Hepatocyte (in vitro differentiated cells): ENCODE data around the gene COG6. TPM values are rescaled to one million over a fixed set of nuclear protein-coding genes. Genes with fewer than 3 reads are reported as not detected.

Experiments used
- DNase-seq: peaks from one replicate; pipeline ENCODE4 v3.0.0-alpha.2; 2016; ENCODE audit warnings: low spot score
- H2AFZ ChIP-seq: fragments of 200-600 bp; sonication (generic); 2 replicates; pipeline ENCODE4 v1.6.0; 2016; ENCODE audit warnings: antibody characterized with exemption, mild to moderate bottlenecking
- H3K27ac ChIP-seq: fragments of 200-600 bp; sonication (generic); 2 replicates; pipeline ENCODE4 v1.5.1; 2016; ENCODE audit warnings: mild to moderate bottlenecking
- H3K27me3 ChIP-seq: fragments of 200-600 bp; sonication (generic); 2 replicates; pipeline ENCODE4 v1.6.1; 2016
- H3K36me3 ChIP-seq: fragments of 200-600 bp; sonication (generic); replicated peaks from 2 replicates; pipeline ENCODE4 v1.5.1; 2016; ENCODE audit warnings: low read depth; ENCODE audit not compliant: insufficient read depth
- H3K4me1 ChIP-seq: fragments of 200-600 bp; sonication (generic); 2 replicates; pipeline ENCODE4 v1.5.1; 2016; ENCODE audit warnings: mild to moderate bottlenecking, moderate library complexity; ENCODE audit not compliant: insufficient read depth
- H3K4me2 ChIP-seq: fragments of 200-600 bp; sonication (generic); 2 replicates; pipeline ENCODE4 v1.6.0; 2016
- H3K4me3 ChIP-seq: fragments of 200-600 bp; sonication (generic); 2 replicates; pipeline ENCODE4 v1.5.1; 2016; ENCODE audit warnings: mild to moderate bottlenecking
- H3K79me2 ChIP-seq: fragments of 200-600 bp; sonication (generic); 2 replicates; pipeline ENCODE4 v1.6.0; 2017; ENCODE audit warnings: mild to moderate bottlenecking
- H3K9me2 ChIP-seq: fragments of 200-600 bp; sonication (generic); replicated peaks from 2 replicates; pipeline ENCODE4 v1.6.0; 2017; ENCODE audit warnings: mild to moderate bottlenecking; ENCODE audit not compliant: insufficient read depth
- H3K9me3 ChIP-seq: fragments of 200-600 bp; sonication (generic); 2 replicates; pipeline ENCODE4 v1.5.1; 2016; ENCODE audit warnings: low read depth, mild to moderate bottlenecking
- H4K20me1 ChIP-seq: fragments of 200-600 bp; sonication (generic); 2 replicates; pipeline ENCODE4 v1.6.0; 2016; ENCODE audit warnings: mild to moderate bottlenecking; ENCODE audit not compliant: insufficient read depth, poor library complexity, severe bottlenecking
- EZH2 ChIP-seq: fragments of 200-600 bp; sonication (generic); IDR thresholded peaks from 2 replicates; pipeline ENCODE4 v1.6.1; 2016; ENCODE audit warnings: antibody characterized with exemption, mild to moderate bottlenecking, borderline replicate concordance
- EZH2phosphoT487 ChIP-seq: fragments of 200-600 bp; sonication (generic); IDR thresholded peaks from one replicate; pipeline ENCODE4 v1.6.1; 2018; ENCODE audit warnings: antibody characterized with exemption, mild to moderate bottlenecking, low read depth, moderate library complexity; ENCODE audit not compliant: unreplicated experiment, severe bottlenecking
- WGBS: methylation state at CpG from one replicate; pipeline ENCODE4 v1.1.6; 2016; ENCODE audit warnings: low lambda C conversion rate; ENCODE audit errors: missing lambda C conversion rate; 5-methylcytosine and 5-hydroxymethylcytosine counted together
- polyA plus RNA-seq: library from polyadenylated mRNA; unstranded; fragments of >200 nt; fragmentation: Nextera tagmentation; extraction: Ambion mirVana; gene quantifications from 2 replicates; pipeline ENCODE4 v1.2.1, GENCODE V29; 2016
- total RNA-seq: library from RNA; depleted of rRNA; stranded (reverse); fragments of >200 nt; gene quantifications from 2 replicates; pipeline ENCODE4 v1.2.3, GENCODE V29; 2014
- TF ChIP-seq, protein P1 (sequence below): fragments of 200-600 bp; sonication (generic); IDR thresholded peaks from 2 replicates; pipeline ENCODE4 v1.5.1; 2016; ENCODE audit warnings: antibody characterized with exemption, mild to moderate bottlenecking; ENCODE audit not compliant: poor library complexity

The COG6 gene
- total RNA-seq (37.0 and 37.3 TPM in 2 replicates), polyA plus RNA-seq (18.3 and 25.3 TPM in 2 replicates)

DNA sequence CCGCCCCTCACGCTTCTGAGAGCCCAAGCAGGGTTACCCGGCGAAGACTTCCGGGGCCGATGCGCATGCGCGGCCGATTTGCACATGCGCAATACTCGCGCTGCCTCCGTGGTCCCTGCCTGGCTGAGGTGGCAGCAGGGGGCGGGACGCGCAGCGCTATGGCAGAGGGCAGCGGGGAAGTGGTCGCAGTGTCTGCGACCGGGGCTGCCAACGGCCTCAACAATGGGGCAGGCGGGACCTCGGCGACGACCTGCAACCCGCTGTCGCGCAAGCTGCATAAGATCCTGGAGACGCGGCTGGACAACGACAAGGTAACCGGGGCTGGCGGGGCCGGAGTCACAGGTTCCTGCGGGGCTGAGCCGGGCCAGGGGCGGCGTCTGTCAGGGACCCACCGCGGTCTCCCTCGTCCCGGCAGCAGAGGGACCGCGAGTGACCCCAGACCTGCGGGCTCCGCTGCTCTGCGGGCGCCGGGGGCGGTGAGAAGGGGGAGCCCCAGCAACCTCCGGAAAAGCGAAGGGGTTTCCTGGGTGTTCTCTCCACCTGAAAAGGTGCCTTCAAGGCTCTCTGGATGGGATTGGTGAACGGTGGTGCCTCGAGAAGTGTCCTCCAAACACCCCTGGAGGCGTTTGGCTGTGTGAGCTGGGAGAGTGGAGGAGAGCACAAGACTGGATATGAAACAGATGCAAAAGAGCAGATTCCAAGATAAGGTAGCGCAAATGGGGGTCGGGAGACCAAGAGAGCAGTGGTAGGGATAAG, at the start of gene COG6:
Gene COG6, plus strand, starts transcription at position 94 of the 756 bp plus-strand sequence. Its CDS starts 65 bp downstream, at position 159.
- TF ChIP-seq, protein P1, sequence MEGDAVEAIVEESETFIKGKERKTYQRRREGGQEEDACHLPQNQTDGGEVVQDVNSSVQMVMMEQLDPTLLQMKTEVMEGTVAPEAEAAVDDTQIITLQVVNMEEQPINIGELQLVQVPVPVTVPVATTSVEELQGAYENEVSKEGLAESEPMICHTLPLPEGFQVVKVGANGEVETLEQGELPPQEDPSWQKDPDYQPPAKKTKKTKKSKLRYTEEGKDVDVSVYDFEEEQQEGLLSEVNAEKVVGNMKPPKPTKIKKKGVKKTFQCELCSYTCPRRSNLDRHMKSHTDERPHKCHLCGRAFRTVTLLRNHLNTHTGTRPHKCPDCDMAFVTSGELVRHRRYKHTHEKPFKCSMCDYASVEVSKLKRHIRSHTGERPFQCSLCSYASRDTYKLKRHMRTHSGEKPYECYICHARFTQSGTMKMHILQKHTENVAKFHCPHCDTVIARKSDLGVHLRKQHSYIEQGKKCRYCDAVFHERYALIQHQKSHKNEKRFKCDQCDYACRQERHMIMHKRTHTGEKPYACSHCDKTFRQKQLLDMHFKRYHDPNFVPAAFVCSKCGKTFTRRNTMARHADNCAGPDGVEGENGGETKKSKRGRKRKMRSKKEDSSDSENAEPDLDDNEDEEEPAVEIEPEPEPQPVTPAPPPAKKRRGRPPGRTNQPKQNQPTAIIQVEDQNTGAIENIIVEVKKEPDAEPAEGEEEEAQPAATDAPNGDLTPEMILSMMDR: peak; percentile 6
- TF ChIP-seq EZH2: no peak
- Histone ChIP-seq H4K20me1 (peaks cover 3% of the 10 kb centered on the region), H2AFZ (peak within 1 kb of the TSS; percentile 96), H3K4me3 (peak within 1 kb of the TSS; percentile 76), H3K79me2 (peaks cover 36% of the 10 kb centered on the region), H3K27ac (peak within 1 kb of the TSS; percentile 64), H3K4me1 (no peaks in the 10 kb centered on the region), H3K4me2 (peak within 1 kb of the TSS; percentile 91), H3K27me3 (no peaks in the 10 kb centered on the region), H3K9me3 (no peaks in the 10 kb centered on the region), H3K9me2 (no peaks in the 10 kb centered on the region), H3K36me3 (no peaks in the 10 kb centered on the region)
- WGBS: under 1% methylated on average over 48 of the region's 59 CpGs
- DNase-seq: peak; percentile 91

DNA sequence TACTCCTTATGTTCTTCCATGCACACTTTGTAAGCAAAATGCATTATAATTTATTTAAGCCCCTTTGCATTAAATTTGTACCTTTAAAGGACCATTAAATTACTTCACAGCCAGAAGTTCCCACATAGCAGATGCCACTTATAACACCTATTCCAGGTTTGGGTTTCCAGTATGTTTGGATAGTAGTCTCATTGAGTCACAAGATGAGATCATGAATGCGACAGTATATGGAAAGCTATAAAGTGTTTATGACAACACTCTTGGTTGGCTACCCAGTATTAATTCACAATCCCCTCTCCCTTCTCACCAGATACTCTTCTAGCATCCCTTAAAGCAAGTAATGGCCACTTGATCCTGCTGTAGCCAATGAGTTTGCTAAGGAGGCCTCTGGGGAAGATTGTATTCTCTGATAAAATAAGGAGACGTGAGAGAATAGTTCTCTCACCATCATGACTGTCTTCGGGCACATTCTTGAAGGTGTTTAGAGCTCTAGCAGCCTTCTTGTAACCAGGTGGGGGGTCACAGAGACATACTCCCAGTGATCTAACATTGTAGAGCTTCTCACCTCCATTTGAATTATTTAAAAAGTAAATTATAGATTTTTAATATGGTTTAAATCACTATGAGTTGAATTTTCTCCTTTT, 49.7 kb upstream of the COG6 start:
- no peak for DNase-seq
- WGBS: 68% methylated on average over 3 of the region's 3 CpGs
- H3K4me1 ChIP-seq: peaks cover 4% of the 10 kb centered on the region
- no peaks in the 10 kb centered on the region for H3K9me2 ChIP-seq
- no peaks in the 10 kb centered on the region for H3K79me2 ChIP-seq
- no peak overlapping the region for H3K27ac ChIP-seq
- no peaks in the 10 kb centered on the region for H4K20me1 ChIP-seq
- H3K27me3 ChIP-seq: peaks cover 21% of the 10 kb centered on the region
- TF ChIP-seq EZH2phosphoT487 (no peak), EZH2 (no peak)
- TF ChIP-seq, protein P1: no peak
- no peaks in the 10 kb centered on the region for H3K36me3 ChIP-seq
- H3K4me3 ChIP-seq: no peak overlapping the region
- no peak overlapping the region for H2AFZ ChIP-seq
- H3K4me2 ChIP-seq: no peak overlapping the region
- H3K9me3 ChIP-seq: no peaks in the 10 kb centered on the region

DNA sequence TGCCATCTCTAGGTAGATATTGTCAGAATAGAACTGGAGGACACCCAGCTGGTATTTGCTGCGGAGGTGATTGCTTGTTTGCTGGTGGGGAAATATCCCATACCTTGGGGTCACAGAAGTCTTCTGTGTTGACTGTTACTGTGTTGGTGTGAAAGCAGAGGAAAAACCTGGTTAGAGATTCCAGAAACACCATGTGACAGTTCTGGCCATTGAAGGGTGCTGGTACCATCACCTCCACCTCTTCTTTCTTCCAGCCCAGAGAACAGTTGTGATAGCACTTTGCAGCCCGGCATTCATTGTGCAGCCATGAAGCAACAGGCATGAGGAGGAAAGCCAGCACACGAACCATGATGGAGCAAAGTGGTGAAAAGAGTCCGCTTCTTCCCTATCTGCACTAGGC, 47.6 kb upstream of the COG6 start:
- Histone ChIP-seq H3K27ac (no peak overlapping the region), H3K36me3 (no peaks in the 10 kb centered on the region), H3K27me3 (peaks cover 12% of the 10 kb centered on the region), H3K79me2 (no peaks in the 10 kb centered on the region), H3K4me3 (no peak overlapping the region), H3K9me3 (no peaks in the 10 kb centered on the region), H3K4me1 (no peaks in the 10 kb centered on the region), H3K4me2 (no peak overlapping the region), H2AFZ (no peak overlapping the region), H4K20me1 (no peaks in the 10 kb centered on the region), H3K9me2 (no peaks in the 10 kb centered on the region)
- TF ChIP-seq EZH2: no peak
- TF ChIP-seq EZH2phosphoT487: no peak
- 90% methylated on average over 4 of the region's 4 CpGs for WGBS
- no peak for DNase-seq

DNA sequence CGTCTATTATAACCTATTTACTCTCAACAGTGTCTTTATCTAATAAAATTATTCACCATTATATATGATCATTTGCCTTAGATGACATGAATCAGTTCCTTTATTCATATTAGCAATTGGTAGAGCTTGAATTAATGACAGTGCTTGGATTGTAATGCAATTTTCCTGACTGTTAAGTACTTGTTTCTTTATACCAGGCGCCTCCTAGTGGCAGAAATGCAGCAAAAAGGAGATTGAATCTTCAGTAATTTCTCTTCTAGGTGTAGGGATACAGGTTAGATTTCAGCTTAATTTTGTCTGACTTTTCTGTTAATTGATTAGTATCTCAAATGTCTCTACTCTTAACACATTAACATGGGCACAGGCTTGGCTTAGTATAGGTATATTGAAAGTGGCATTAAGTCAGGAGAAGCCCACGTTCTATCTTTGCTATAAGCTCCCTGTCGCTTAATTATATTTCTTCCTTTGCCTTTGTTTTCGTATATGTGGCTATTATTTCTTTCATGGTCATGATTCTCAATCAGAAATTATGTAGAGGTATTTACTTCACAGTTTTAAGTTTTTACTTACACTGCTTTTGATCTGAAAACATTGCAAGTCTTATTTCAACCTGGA, 43.3 kb upstream of the COG6 start:
- no peaks in the 10 kb centered on the region for H3K79me2 ChIP-seq
- no peak overlapping the region for H3K4me3 ChIP-seq
- TF ChIP-seq EZH2phosphoT487: no peak
- TF ChIP-seq, protein P1: peak; percentile 89
- no peaks in the 10 kb centered on the region for H3K9me2 ChIP-seq
- no peak overlapping the region for H3K4me2 ChIP-seq
- no peaks in the 10 kb centered on the region for H3K9me3 ChIP-seq
- no peak overlapping the region for H2AFZ ChIP-seq
- H4K20me1 ChIP-seq: no peaks in the 10 kb centered on the region
- WGBS: 65% methylated on average over 5 of the region's 5 CpGs
- no peaks in the 10 kb centered on the region for H3K36me3 ChIP-seq
- peaks cover 4% of the 10 kb centered on the region for H3K27me3 ChIP-seq
- H3K4me1 ChIP-seq: no peaks in the 10 kb centered on the region
- peak; percentile 84 for DNase-seq
- H3K27ac ChIP-seq: no peak overlapping the region
